Measurements from ENCODE around the gene RAD17.

The RAD17 gene

DNA sequence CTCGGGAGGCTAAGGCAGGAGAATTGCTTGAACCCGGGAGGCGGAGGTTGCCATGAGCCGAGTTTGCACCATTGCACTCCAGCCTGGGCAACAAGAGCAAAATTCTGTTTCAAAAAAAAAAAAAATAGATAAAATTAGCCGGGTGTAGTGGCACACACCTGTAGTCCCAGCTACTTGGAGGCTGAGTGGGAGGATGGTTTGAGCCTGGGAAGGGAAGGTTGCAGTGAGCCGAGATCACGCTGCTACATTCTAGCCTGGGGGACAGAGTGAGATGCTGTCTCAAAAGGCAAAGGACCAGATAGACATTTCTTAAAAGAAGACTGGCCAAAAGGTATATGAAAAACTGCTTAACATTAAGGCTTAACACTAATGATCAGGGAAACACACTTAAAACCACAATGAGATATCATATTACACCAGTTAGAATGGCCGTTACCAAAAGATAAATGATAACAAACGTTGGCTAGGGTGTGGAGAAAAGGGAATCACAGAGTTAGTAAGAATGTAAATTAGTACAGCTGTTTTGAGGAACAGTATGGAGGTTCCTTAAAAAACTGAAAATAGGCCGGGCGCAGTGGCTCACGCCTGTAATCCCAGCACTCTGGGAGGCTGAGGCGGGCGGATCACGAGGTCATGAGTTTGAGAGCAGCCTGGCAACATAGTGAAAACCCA lies 35.2 kb downstream of the RAD17 start:
- no peak for DNase-seq (ENCODE audit: low read depth in 1 of 2, low spot score in 1 of 2)
- TF ChIP-seq, protein P1, sequence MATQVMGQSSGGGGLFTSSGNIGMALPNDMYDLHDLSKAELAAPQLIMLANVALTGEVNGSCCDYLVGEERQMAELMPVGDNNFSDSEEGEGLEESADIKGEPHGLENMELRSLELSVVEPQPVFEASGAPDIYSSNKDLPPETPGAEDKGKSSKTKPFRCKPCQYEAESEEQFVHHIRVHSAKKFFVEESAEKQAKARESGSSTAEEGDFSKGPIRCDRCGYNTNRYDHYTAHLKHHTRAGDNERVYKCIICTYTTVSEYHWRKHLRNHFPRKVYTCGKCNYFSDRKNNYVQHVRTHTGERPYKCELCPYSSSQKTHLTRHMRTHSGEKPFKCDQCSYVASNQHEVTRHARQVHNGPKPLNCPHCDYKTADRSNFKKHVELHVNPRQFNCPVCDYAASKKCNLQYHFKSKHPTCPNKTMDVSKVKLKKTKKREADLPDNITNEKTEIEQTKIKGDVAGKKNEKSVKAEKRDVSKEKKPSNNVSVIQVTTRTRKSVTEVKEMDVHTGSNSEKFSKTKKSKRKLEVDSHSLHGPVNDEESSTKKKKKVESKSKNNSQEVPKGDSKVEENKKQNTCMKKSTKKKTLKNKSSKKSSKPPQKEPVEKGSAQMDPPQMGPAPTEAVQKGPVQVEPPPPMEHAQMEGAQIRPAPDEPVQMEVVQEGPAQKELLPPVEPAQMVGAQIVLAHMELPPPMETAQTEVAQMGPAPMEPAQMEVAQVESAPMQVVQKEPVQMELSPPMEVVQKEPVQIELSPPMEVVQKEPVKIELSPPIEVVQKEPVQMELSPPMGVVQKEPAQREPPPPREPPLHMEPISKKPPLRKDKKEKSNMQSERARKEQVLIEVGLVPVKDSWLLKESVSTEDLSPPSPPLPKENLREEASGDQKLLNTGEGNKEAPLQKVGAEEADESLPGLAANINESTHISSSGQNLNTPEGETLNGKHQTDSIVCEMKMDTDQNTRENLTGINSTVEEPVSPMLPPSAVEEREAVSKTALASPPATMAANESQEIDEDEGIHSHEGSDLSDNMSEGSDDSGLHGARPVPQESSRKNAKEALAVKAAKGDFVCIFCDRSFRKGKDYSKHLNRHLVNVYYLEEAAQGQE (IDR thresholded peaks at IDR 0.05; ENCODE audit: insufficient replicate concordance, low read depth): no peak
- no peak for TF ChIP-seq SPI1 (IDR thresholded peaks at IDR 0.05; ENCODE audit: borderline replicate concordance, low read depth)
- no peaks in the 10 kb centered on the region for H3K27me3 ChIP-seq (ENCODE audit: insufficient read depth, poor library complexity, severe bottlenecking)
- no peak overlapping the region for H3K27ac ChIP-seq (replicated peaks)
- no peak overlapping the region for H3K4me3 ChIP-seq (replicated peaks; ENCODE audit: insufficient read depth, low read length)

DNA sequence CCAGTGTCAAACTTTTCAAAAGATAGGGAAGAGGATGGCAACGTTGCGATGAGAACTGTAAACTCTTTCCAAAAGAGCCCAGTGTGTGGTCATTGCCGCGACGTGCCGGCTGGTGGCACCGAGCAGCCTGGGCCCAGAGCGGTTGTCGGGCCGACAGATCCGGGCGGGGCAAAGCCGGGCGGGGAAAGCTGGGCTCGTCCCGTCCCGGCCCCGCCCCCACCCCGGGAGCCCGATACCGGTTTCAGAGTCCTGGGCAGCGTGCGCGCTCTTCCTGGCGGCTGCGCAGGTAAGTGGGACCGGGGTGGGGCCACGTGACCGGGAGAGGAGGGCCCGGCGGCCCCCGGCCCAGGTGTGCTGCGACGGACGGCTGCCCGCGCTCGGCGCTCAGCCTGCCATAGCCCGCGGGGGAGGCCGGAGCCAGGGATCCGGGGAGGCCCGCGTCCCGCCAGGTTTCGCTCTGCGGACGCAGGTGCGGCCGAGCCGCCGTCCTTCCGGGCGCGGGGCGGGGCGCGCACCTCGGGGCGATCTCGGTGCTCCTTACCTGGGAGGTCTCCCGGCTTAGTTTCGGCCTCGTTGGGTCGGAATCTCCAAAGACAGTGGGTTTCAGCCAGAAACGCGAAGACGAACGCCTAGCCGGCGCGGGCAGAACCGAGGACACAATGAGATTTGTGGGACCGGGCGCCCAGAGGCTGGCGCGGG lies 45.4 kb downstream of the RAD17 start, which contains the start of gene MARVELD2:
TSS of gene MARVELD2 (plus strand) at position 232 of the 699 bp plus-strand sequence. CDS start 4,270 bp downstream, outside the sequence.
- no peak within 1 kb of the TSS for H3K4me3 ChIP-seq (replicated peaks; ENCODE audit: insufficient read depth, low read length)
- DNase-seq (ENCODE audit: low read depth in 1 of 2, low spot score in 1 of 2): no peak
- H3K27ac ChIP-seq (replicated peaks): no peak within 1 kb of the TSS
- TF ChIP-seq, protein P1 (IDR thresholded peaks at IDR 0.05; ENCODE audit: insufficient replicate concordance, low read depth): no peak
- H3K27me3 ChIP-seq (ENCODE audit: insufficient read depth, poor library complexity, severe bottlenecking): no peaks in the 10 kb centered on the region

GRCh38 chr5:69415584-69415958 lies 46.0 kb downstream of the RAD17 start:
- DNase-seq (ENCODE audit: low read depth in 1 of 2, low spot score in 1 of 2): no peak
- TF ChIP-seq POLR2AphosphoS5 (IDR thresholded peaks at IDR 0.05; ENCODE audit: low read depth) (no peak), GABPA (IDR thresholded peaks at IDR 0.05; ENCODE audit: low read depth) (no peak), SPI1 (IDR thresholded peaks at IDR 0.05; ENCODE audit: borderline replicate concordance, low read depth) (no peak)
- TF ChIP-seq, protein P1 (IDR thresholded peaks at IDR 0.05; ENCODE audit: insufficient replicate concordance, low read depth): no peak
- TF ChIP-seq, protein P2, sequence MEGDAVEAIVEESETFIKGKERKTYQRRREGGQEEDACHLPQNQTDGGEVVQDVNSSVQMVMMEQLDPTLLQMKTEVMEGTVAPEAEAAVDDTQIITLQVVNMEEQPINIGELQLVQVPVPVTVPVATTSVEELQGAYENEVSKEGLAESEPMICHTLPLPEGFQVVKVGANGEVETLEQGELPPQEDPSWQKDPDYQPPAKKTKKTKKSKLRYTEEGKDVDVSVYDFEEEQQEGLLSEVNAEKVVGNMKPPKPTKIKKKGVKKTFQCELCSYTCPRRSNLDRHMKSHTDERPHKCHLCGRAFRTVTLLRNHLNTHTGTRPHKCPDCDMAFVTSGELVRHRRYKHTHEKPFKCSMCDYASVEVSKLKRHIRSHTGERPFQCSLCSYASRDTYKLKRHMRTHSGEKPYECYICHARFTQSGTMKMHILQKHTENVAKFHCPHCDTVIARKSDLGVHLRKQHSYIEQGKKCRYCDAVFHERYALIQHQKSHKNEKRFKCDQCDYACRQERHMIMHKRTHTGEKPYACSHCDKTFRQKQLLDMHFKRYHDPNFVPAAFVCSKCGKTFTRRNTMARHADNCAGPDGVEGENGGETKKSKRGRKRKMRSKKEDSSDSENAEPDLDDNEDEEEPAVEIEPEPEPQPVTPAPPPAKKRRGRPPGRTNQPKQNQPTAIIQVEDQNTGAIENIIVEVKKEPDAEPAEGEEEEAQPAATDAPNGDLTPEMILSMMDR (IDR thresholded peaks at IDR 0.05; ENCODE audit: insufficient read depth, low read length): no peak
- no peak overlapping the region for H3K4me3 ChIP-seq (replicated peaks; ENCODE audit: insufficient read depth, low read length)
- no peaks in the 10 kb centered on the region for H3K27me3 ChIP-seq (ENCODE audit: insufficient read depth, poor library complexity, severe bottlenecking)
- no peak overlapping the region for H3K27ac ChIP-seq (replicated peaks)

- no peaks in the 10 kb centered on the region for H3K27me3 ChIP-seq (ENCODE audit: insufficient read depth, poor library complexity, severe bottlenecking)
- TF ChIP-seq, protein P2 (IDR thresholded peaks at IDR 0.05; ENCODE audit: insufficient read depth, low read length): no peak
- TF ChIP-seq, protein P1 (IDR thresholded peaks at IDR 0.05; ENCODE audit: insufficient replicate concordance, low read depth): no peak
- no peak for TF ChIP-seq GABPA (IDR thresholded peaks at IDR 0.05; ENCODE audit: low read depth)
- no peak for TF ChIP-seq SPI1 (IDR thresholded peaks at IDR 0.05; ENCODE audit: borderline replicate concordance, low read depth)
- no peak for TF ChIP-seq POLR2AphosphoS5 (IDR thresholded peaks at IDR 0.05; ENCODE audit: low read depth)
- no peak overlapping the region for H3K4me3 ChIP-seq (replicated peaks; ENCODE audit: insufficient read depth, low read length)
- DNase-seq (ENCODE audit: low read depth in 1 of 2, low spot score in 1 of 2): no peak
- no peak overlapping the region for H3K27ac ChIP-seq (replicated peaks)
These were observed 46.6 kb downstream of the RAD17 start for GRCh38 chr5:69416180-69416579.
